T-helper 2 cell treated with Interferon-gamma antibody and Interleukin-4, amounts not matched to agents 100 ng/mL and 5 ng/mL, for 36 hours (primary cell): ENCODE measurements around the gene BLID. TPM values are rescaled to one million over a fixed set of nuclear protein-coding genes. Genes with fewer than 3 reads are reported as not detected.

Source experiments
- intact Hi-C: fragments of 100-400 bp; cut with micrococcal nuclease; formaldehyde crosslinking; loops from one replicate; pipeline ENCODE4 v1.15.1; 2023
- total RNA-seq: library from RNA; stranded (reverse); gene quantifications from 2 replicates; pipeline ENCODE4 v1.2.3, GENCODE V29; 2022

The BLID gene, protein sequence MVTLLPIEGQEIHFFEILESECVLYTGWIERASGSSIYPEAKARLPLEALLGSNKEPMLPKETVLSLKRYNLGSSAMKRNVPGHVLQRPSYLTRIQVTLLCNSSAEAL
- total RNA-seq: not detected in 2 replicates

DNA sequence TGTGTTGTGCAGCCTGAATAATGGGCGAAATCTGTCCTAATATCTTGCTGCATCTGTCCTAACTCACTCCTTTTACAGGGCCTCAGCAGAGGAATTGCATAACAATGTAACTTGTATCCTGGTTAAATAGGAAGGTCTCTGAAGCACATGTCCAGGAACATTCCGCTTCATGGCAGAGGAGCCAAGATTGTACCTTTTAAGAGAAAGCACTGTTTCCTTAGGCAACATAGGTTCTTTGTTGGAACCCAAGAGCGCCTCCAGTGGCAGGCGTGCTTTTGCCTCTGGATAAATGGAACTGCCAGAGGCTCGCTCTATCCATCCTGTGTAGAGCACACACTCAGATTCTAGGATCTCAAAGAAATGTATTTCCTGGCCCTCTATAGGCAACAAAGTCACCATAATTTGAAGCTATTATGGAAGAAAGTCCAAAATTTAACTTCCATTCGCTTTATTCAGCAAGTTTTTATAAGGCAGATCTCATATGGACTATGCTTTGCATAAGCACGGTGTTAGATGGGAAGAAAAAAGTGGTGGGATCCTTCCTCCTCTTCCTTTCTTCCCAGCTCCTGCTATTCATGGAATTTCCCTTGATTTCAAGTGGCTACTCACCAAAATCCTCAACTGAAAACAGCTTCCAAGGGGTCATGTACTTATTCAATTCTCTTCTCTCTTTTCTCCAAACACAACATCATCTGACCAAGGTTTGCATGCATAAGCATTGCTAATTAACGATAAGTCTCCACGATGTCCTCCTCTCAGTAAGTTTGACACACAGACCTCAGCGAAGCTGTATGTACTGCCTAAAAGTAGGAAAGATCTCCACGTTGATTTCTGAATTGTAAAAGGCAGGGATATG is at the start of gene BLID:
TSS of gene BLID (minus strand) at position 692 of the 856 bp plus-strand sequence. CDS start at position 399, 293 bp downstream.
- intact Hi-C loops: no loop called here

DNA sequence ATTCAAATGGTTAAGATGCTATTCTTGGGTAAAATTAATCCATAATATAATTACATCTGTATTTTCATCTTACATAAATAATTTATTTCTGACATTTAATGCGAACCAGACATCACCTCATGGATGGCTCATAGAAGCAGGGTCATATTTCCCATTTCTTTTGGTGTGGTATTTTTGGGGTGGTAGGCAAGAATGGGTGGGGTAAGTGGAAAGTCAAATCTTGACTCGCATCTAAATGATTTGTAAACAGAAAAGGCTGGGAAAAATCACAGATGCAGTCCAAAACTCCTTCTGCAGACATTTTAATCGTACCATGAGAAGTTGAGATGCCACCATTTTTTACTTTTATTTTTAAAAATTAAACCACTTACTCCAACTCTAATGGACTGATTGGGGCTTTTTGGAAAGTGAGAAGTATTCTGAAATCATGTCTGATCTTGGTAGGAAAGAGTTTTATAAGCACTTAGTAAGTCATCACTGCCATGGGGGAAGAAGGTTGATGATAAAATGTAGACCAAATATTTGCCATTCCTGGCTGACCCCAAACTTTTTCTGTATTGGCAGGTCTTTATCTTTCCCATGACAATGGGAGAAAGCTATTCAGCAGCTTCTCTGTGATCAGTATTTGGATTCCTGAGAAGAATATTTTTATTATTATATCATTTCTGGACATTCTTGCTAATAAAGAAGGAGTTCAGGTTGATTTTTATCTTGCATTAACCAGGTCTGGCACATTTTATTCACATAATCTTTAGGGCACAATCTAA is 47.2 kb upstream of the BLID start:
- intact Hi-C loops: no loop called here

DNA sequence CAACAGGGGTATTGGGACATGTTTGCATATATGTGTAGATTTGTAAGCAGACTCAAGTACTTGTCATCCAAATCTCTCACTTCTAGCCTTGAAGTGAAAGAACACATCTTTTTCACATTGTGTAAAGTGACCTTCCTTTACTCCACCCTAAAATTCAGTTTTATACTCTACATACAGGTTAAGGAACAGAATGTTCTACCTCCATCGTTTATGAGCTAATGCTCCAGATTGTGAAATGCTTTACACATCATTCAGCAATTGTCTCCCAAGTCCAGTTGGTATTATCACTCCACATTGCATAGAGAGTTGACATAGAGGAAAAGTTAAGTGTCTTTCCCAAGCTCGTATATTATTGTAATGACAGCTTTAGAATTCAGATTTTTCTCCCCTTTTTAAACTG is 46.1 kb upstream of the BLID start:
- intact Hi-C loops: no loop called here

DNA sequence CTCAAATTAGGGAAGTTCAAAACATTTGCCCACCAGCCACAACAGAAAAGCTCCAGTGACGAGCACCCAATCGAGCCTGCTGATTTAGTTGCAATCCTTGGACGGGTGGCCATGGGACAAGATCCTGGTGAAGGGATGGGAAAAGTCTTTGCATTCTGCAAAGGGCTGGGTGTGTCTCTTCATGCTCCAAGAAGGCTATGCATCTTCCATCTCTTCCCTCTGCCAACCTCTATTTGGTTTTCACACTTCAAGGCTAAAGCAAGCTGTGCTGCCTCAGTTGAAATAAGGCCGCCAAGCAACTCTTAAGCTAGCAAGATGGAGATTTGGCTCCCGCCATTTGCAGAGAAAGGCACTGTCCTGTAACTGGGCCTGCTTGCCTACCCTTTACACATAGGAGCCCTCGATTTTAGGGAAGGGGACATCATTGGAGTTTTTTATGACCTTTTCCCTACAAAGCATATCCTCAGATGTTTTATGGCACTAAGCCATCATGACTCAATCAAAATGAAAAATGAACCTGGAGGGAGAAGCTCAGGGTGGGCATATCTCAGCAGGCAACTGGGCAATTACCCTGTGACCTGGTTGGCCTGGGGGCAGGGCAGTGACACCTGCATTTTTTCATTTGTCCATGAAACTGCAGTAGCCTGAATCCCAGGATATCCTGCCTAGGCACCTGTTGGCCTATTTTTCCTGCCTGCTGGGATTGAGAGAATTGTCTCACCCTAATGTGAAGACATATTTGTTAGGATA is 45.0 kb upstream of the BLID start:
- intact Hi-C loops: no loop called here

DNA sequence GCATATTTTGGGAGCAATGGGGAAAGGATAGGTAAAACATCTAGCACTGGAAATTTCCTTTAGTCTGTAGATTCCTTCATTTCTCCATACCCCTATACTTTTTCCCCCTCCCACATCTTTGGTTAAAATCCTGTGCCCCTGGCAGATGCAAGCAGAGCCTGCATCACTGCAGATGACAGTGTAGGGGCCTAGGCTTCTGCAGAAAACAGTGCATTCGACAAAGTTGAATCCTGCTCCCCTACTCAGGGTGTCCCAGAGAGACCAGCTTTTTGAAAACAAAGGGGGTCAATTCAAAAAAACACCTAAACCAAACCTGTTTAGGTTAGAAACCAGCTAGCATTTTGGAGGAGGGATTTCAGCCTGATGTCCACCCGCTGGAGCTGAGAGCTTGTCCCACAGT is 43.8 kb upstream of the BLID start:
- intact Hi-C loops: no loop called here

DNA sequence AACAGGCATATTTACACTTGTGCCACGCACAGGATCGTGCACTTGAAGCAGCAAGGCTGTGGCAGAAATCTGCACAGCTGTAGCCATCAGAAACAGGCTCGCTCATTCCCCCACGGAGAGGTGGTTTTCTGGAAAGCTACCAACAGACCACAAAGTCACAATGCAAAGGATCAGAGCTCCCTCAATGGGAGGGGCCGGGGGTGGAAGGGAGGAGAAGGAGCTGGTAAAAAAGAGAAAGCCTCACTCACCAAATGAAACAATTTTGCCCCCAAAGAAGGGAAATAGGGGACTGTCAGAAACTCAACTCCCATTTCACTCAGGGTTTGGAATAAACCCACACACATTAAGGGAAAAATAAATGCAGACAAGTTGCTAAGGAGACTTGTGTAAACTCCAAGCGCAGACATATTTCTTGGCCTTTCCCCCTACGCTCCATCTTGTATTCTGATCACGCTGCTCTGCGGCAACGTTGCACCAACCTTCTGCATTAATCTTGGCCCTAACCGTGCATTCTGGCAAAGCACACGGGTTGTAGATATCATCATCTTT is 43.2 kb upstream of the BLID start:
- intact Hi-C loops: no loop called here

DNA sequence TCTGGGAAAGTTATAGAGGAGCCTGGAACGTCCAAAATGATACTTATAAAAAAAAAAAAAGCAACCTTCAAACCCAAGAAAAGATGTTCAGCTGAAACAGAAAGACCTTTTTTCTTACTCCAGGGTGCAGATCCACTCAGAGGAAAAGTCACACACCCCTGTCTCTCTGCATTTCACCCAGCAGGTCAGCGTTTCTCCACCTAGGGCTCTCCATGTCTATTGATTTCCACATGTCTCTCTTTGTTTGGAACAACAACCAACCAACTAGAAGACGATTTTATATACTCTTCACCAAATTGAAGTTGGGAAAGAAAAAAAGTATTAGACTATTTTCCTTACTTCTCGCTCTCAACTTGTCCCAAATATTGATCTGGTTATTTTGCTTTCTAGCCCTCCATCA is 42.2 kb upstream of the BLID start:
- intact Hi-C loops: no loop called here

DNA sequence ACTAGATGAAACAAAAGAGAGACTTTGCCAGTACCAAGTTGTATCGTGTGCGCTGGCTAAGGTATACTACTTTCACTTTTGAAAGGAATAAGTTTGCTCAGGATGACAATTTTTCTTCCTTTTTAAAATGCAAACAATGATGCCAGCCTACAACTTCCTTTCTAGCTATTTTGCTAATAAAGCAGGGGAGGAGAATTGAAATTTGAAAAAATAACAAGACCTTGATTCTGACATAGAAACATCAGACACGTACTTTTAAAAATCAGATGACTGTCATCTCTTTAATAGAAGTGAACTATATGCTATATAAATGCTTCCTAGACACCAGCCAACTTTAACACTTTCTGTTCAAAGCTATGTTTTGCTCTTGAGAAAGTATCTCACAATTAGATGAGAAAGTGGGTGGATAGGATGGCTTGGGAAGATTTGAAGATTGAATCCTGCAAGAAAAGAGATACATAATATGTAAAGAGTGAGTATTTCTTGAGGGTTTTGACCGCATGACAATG is 41.7 kb upstream of the BLID start:
- intact Hi-C loops: no loop called here

DNA sequence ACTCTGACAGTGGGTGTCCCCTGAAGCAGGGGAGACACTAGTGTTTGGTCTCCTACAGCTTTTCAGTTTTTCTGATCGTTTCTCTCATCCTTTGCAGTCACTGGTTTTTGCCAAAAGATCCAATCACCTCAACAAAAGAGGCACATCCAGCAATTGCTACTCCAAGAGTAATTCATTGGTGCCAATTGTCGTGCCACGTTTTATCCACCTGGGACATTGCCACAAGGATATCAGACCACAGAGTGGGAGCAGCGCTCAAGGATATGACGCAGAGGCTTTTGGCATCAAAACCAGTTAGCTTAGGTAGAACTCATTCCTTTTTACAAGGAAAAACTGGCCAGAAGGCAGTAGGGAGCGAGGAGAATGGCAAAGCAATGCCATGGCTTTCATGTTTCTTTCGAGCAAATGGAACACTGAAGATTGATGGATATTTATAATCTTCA is 40.9 kb upstream of the BLID start:
- intact Hi-C loops: no loop called here

DNA sequence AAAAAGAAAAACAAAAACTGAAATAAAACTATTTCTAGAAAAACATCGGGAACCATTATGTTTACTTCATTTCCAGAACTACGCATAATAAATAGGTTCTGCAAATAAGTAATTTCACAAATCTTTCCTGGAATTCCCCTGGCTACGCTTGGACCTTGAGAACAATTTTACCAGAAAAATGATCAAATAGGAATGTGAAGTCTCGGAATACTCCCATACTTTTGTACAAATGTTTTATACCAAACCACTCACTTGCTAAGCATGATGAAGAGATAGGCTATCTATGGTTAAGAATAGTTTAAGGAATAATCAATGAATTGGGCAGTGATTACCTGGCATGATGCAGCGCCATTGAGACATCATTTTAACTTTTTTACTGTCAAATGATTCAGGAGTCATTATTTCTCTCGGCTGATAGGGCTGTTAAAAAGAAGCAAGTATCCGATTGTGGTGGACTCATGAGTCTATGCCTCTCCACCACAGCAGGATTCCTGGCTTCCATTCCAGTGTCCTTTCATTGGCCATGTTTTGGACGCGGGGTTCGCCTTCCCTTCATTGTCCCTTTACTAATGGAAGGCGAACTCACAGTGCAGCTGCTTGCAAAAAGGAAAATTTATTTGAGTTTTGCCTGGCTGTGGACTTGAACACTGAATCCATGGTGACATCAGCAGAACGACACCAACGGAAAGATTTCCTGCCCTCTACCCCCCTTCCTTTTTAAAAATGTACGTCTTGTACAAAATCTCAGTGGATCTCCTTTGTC is 39.9 kb upstream of the BLID start:
- intact Hi-C loops: no loop called here

DNA sequence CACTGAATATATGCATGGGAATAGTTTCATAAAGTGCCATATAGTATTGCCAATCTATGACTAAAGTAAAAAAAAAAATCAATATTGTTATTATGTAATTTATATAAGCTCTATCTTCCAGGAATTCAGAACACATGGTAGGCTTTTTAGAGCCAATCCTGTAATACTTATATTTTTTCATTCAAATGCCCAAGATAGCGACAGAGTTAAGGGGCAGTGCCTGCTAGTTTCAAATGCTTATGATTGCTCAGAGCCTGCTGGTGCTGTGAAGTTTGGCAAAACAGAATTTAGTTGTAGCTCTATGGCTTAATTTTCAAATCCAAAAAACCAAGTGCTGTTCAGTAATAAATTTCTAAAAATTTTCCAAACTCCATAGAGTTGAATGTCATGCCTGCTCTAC is 39.0 kb upstream of the BLID start:
- intact Hi-C loops: no loop called here

DNA sequence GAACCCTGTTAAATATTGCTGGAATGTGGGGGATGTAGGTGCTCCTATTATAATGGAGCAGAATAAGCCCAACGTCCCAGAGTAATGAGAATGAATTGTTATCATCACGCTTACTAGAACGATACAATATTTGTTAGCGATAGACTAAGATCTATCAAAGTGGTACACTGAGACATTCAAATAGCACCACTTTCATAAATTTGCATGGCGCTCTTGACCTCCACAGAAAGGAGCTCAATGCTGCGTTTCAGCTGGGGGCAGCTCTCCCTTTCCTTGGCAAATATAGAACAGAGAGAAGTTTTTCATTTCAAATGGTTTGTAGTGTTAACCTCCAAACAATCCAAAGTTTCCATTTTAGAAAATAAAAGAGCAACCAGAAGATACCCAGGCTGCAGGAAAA is 38.2 kb upstream of the BLID start:
- intact Hi-C loops: no loop called here

DNA sequence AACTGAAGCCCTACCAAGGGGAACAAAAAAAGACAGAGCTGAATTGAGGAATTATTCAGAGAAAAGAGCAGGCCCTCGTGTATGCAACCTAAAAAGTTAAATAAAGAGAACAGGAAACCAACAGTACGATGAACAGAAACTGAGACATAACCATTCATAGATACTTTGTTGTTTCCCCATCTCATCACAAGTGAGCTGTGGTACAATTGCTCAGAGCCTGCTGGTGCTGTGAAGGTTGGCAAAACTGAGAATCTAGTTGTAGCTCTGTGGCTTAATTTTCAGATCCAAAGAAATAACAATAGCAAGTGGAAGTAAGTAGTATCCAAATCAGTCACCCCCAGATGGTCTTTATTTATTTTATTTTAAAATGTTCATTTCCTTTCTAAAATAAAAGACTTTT is 37.7 kb upstream of the BLID start:
- intact Hi-C loops: no loop called here

DNA sequence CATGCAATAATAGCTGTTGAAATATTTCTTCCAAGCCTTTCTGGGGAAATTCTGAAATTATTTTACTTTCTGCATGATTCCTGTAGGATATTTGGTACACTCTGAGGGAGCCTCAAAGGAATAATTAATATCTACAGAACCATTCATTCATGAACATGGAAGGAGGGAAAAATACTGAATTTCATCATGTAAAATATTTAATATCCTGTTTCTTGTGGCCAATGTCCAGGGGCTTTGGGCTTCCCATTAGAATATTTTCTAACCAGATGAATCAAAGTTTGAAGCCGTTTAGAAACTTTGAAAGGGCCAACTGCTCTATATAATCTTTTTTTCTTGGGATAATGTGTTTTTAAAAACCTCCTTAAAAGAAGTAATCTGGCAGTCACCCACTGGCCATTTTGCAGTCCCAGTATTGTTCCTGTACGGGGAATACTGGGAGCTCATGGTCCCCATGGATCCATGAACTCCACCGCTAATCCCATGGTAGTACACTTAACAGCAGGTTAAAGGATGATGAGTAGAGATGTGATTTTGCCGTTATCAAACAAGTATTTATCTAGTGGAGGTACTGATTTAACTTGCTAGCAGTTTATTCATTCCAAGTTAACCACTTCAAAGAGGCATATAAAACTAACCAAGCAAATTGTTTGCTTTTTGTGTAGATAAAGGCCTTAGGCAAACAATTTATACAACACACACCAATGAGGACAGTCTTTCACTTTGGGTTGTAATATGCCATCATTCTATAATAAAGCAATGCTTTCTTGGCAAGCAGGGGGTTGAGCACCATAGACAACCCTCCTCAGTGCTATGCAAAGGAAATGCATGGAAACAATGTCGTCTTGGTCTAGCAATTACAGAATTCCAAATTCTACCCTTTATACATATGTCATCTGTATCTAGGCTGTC is 34.5 kb upstream of the BLID start:
- intact Hi-C loops: no loop called here

DNA sequence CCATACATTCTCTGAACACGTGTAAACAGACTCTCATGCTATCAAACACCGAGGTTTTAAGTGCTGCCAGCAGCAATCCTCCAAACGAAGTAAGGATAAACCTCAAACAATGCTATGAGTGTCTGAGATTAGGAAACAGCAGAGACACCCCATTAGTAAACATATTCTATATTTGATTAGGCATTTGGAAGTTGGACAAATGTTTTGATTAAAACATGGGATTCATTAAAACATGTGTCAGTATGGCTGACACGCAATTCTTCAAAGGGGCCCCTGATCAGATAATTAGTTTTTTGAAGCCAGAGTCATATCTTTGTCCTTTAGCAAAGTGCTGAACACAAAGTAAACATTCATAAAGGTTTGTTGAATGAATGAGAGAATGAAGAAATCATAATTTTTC is 33.2 kb upstream of the BLID start:
- intact Hi-C loops: no loop called here

DNA sequence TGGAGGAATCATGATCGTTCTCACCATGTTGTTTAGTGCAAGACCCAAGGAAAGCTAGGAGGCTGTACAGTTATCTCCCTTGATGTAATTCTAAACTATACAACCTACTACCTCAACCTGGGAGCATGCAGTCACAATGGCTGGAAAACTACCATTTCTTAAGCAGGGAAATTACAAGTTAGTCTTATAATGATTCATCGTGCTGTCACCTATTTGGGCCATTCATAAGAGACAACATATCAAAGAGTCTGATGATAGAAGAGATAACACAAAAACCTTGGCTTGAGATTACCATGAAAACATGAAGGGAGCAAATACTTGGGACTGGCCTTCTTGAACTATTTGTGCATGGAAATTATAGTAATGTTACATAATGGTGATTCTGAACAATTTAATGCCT is 30.5 kb upstream of the BLID start:
- intact Hi-C loops: no loop called here

DNA sequence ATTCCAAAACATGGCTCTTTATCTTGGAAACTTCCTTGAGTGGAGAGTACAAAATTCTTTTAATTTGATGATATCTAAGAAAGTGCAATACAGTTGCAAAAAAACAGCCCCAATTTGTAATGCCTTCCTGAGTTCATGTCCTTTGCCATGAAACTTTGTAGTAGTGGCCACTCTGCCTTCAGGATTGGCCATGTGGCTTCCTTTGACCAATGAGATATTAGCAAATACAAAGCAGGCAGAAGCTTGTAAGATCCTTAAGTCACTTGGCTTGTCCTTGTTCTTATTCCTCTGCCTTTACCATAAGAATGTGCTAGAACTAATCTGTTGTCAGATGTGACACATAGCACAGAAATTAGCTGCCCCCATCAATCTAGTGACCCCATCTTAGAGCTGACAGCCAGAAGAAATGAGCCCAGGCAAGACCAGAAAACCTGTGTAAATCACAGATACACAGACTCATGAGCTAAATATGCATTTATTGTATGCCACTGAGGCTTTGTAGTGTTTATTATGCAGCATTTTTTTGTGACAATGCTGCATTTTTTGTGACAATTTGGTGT is 29.8 kb upstream of the BLID start:
- intact Hi-C loops: no loop called here

DNA sequence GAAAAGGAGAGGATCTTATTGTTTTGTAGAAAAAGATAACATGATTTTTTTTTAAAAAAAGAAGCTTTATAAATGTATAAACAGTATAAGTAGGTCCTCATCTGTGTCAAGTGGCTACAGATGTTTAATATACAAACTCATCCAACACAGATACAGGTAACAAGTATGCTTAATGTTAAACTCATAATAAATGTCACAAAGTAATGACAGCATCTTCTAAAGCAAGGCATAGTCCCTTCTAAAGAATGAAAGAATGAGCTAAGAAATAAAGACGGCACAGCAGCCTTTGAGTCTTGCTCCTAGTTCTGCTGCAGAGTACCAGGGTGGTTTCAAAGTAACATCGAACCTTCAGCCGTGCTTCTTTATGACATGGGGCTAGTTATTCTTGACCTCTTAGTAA is 28.7 kb upstream of the BLID start:
- intact Hi-C loops: no loop called here

DNA sequence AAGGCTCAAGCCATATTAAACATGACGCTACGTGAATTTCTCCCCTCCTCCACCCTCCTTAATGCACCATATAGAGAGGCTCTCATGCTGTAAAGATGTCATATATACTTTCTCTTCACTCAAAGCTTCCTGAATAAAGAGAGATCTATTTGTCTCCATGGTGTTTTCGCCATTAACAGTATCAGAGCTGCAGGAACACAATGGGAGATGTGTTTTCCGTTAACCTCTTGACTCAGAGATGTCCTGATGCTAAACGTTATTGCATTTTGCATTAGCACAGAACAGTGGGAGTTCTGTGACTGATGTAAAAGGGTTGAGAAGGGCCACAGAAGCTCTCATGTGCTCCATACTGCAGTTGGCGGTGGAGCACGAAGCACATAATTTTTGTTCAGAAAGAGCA is 25.7 kb upstream of the BLID start:
- intact Hi-C loops: no loop called here
